ENCODE results near the gene CDC123. TPM values are rescaled to one million over a fixed set of nuclear protein-coding genes. Genes with fewer than 3 reads are reported as not detected.

Gene CDC123
- polyA plus RNA-seq, 1 donor (not counting 4 experiments of a cell fraction or from before 2014, with no cell fraction given), result 146 TPM

DNA sequence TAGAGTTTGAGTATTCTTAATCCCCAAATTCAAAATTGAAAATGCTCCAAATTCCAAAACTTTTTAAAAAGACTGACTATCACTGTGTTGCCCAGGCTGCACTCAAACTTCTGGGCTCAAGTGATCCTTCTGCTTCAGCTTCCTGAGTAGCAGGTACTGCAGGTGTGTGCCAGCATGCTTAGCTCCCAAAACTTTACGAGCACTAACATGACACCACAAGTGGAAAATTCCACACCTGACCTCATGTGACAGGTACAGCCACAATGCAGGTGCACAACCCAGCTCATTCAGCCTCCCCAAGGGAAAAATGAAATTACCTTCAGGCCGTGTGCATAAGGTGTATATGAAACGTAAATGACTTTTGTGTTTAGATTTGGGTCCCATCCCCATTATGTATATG lies 16.5 kb downstream of the CDC123 start:
- dilution Hi-C loops (cut with MboI; ENCODE audit: extremely low pct_ligation_motif_present, low sequenced_read_pairs), result no loop called here
- Histone ChIP-seq H2AFZ (ENCODE audit: control insufficient read depth, low read length) (no peak overlapping the region), H3K9me3 (ENCODE audit: control insufficient read depth, low read depth, low read length) (no peaks in the 10 kb centered on the region), H3K9me1 (ENCODE audit: control insufficient read depth, extremely low read depth, insufficient read depth, low read length) (no peaks in the 10 kb centered on the region), H4K20me1 (ENCODE audit: control insufficient read depth, extremely low read depth, insufficient read depth, low read length) (no peaks in the 10 kb centered on the region), H3K27ac (ENCODE audit: control insufficient read depth, insufficient read depth, low read length) (no peak overlapping the region), H3K27me3 (ENCODE audit: control insufficient read depth, extremely low read depth, insufficient read depth, low read length) (no peaks in the 10 kb centered on the region), H3K4me2 (ENCODE audit: control insufficient read depth, extremely low read depth, insufficient read depth, low read depth, low read length) (no peak overlapping the region), H3K9ac (ENCODE audit: control insufficient read depth, extremely low read depth, insufficient read depth, low read length) (no peak overlapping the region), H3K4me1 (ENCODE audit: control insufficient read depth, extremely low read depth, insufficient read depth, low read length) (no peaks in the 10 kb centered on the region), H3K36me3 (ENCODE audit: control insufficient read depth in 2 of 2, extremely low read depth in 1 of 2, insufficient read depth in 2 of 2, low read length in 2 of 2) (peaks cover 23 to 30% of the 10 kb centered on the region in 2 experiments), H3K4me3 (ENCODE audit: control insufficient read depth in 2 of 3, extremely low read depth in 1 of 3, insufficient read depth in 2 of 3, low read depth in 1 of 3, low read length in 3 of 3) (no peak overlapping the region), H3K79me2 (ENCODE audit: control insufficient read depth, insufficient read depth, low read length) (peaks cover 28% of the 10 kb centered on the region)
- DNase-seq (ENCODE audit: low read depth, low spot score), result no peak
- FAIRE-seq, result peak; percentile 63
- TF ChIP-seq, protein P1, sequence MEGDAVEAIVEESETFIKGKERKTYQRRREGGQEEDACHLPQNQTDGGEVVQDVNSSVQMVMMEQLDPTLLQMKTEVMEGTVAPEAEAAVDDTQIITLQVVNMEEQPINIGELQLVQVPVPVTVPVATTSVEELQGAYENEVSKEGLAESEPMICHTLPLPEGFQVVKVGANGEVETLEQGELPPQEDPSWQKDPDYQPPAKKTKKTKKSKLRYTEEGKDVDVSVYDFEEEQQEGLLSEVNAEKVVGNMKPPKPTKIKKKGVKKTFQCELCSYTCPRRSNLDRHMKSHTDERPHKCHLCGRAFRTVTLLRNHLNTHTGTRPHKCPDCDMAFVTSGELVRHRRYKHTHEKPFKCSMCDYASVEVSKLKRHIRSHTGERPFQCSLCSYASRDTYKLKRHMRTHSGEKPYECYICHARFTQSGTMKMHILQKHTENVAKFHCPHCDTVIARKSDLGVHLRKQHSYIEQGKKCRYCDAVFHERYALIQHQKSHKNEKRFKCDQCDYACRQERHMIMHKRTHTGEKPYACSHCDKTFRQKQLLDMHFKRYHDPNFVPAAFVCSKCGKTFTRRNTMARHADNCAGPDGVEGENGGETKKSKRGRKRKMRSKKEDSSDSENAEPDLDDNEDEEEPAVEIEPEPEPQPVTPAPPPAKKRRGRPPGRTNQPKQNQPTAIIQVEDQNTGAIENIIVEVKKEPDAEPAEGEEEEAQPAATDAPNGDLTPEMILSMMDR (optimal IDR thresholded peaks at IDR 0.05 in 1 of 3, IDR thresholded peaks at IDR 0.05 in 1 of 3, conservative IDR thresholded peaks at IDR 0.05 in 1 of 3; ENCODE audit: extremely low read depth in 1 of 3, insufficient read depth in 2 of 3, low read length in 3 of 3), result no peak
- no peak for TF ChIP-seq EZH2 (IDR thresholded peaks at IDR 0.05; ENCODE audit: low read length)

- Histone ChIP-seq H3K27ac (ENCODE audit: control insufficient read depth, insufficient read depth, low read length) (peak overlapping the region; percentile 20), H3K4me2 (ENCODE audit: control insufficient read depth, extremely low read depth, insufficient read depth, low read depth, low read length) (no peak overlapping the region), H3K9me3 (ENCODE audit: control insufficient read depth, low read depth, low read length) (no peaks in the 10 kb centered on the region), H3K27me3 (ENCODE audit: control insufficient read depth, extremely low read depth, insufficient read depth, low read length) (no peaks in the 10 kb centered on the region), H3K4me3 (ENCODE audit: control insufficient read depth in 2 of 3, extremely low read depth in 1 of 3, insufficient read depth in 2 of 3, low read depth in 1 of 3, low read length in 3 of 3) (no peak overlapping the region), H4K20me1 (ENCODE audit: control insufficient read depth, extremely low read depth, insufficient read depth, low read length) (no peaks in the 10 kb centered on the region), H3K9me1 (ENCODE audit: control insufficient read depth, extremely low read depth, insufficient read depth, low read length) (no peaks in the 10 kb centered on the region), H2AFZ (ENCODE audit: control insufficient read depth, low read length) (no peak overlapping the region), H3K36me3 (ENCODE audit: control insufficient read depth in 2 of 2, extremely low read depth in 1 of 2, insufficient read depth in 2 of 2, low read length in 2 of 2) (peaks cover 19 to 28% of the 10 kb centered on the region in 2 experiments), H3K79me2 (ENCODE audit: control insufficient read depth, insufficient read depth, low read length) (peaks cover 16% of the 10 kb centered on the region), H3K4me1 (ENCODE audit: control insufficient read depth, extremely low read depth, insufficient read depth, low read length) (no peaks in the 10 kb centered on the region), H3K9ac (ENCODE audit: control insufficient read depth, extremely low read depth, insufficient read depth, low read length) (no peak overlapping the region)
- no peak for DNase-seq (ENCODE audit: low read depth, low spot score)
- no peak for FAIRE-seq
- no peak for TF ChIP-seq EZH2 (IDR thresholded peaks at IDR 0.05; ENCODE audit: low read length)
- TF ChIP-seq, protein P1 (optimal IDR thresholded peaks at IDR 0.05 in 1 of 3, IDR thresholded peaks at IDR 0.05 in 1 of 3, conservative IDR thresholded peaks at IDR 0.05 in 1 of 3; ENCODE audit: extremely low read depth in 1 of 3, insufficient read depth in 2 of 3, low read length in 3 of 3), result no peak
- dilution Hi-C loops (cut with MboI; ENCODE audit: extremely low pct_ligation_motif_present, low sequenced_read_pairs), result no loop called here
Measured at GRCh38 chr10:12213621-12214020, 17.6 kb downstream of the CDC123 start.

Data from keratinocyte (primary cell).